ENCODE data around the gene LCOR. TPM values are rescaled to one million over a fixed set of nuclear protein-coding genes. Genes with fewer than 3 reads are reported as not detected.

LCOR gene
- total RNA-seq, 1 experiment from 2014 or later, result 39.2 TPM

DNA sequence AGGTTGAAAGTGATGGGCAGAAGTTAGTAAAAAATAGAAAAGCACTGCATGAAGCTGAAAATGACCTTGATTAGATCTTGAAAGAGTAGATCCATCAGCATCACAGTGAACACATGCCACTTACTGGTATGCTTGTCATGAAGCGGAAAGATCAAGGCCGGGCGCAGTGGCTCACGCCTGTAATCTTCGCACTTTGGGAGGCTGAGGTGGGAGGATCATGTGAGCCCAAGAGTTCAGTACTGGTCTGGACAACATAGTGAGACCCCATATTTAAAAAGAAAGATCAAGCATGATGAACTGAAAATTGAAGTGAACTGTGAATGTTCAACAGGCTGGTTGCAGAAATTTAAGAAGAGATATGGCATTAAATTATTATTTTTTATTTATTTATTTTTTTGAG lies 18.0 kb downstream of the LCOR start:
- Histone ChIP-seq H3K36me3 (ENCODE audit: insufficient read depth, low read length, poor library complexity, severe bottlenecking) (no peaks in the 10 kb centered on the region), H3K4me1 (ENCODE audit: insufficient read depth, low read length, poor library complexity, severe bottlenecking) (peaks cover 3% of the 10 kb centered on the region), H3K4me3 (ENCODE audit: low read depth, low read length, poor library complexity, severe bottlenecking) (no peak overlapping the region), H3K27me3 (replicated peaks; ENCODE audit: insufficient read depth, low read depth, low read length, poor library complexity) (no peaks in the 10 kb centered on the region), H3K27ac (ENCODE audit: low read depth, low read length, poor library complexity, severe bottlenecking) (no peak overlapping the region), H3K9me3 (ENCODE audit: low read depth, low read length, poor library complexity, severe bottlenecking) (no peaks in the 10 kb centered on the region)
- ChIA-PET POLR2A (ENCODE audit: low non-redundant PET) (no interaction called here), CTCF (no interaction called here)
- intact Hi-C loops (cut with micrococcal nuclease; ENCODE audit: unreplicated experiment), result no loop called here
- BruUV-seq (replicated peaks), result no TSS peak
- DNase-seq (ENCODE audit: low spot score), result no peak
- TF ChIP-seq, protein P1, sequence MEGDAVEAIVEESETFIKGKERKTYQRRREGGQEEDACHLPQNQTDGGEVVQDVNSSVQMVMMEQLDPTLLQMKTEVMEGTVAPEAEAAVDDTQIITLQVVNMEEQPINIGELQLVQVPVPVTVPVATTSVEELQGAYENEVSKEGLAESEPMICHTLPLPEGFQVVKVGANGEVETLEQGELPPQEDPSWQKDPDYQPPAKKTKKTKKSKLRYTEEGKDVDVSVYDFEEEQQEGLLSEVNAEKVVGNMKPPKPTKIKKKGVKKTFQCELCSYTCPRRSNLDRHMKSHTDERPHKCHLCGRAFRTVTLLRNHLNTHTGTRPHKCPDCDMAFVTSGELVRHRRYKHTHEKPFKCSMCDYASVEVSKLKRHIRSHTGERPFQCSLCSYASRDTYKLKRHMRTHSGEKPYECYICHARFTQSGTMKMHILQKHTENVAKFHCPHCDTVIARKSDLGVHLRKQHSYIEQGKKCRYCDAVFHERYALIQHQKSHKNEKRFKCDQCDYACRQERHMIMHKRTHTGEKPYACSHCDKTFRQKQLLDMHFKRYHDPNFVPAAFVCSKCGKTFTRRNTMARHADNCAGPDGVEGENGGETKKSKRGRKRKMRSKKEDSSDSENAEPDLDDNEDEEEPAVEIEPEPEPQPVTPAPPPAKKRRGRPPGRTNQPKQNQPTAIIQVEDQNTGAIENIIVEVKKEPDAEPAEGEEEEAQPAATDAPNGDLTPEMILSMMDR (conservative IDR thresholded peaks at IDR 0.05; ENCODE audit: low read depth, low read length), result no peak
- TF ChIP-seq EZH2 (IDR thresholded peaks at IDR 0.05; ENCODE audit: borderline replicate concordance, low read depth, low read length, poor library complexity, severe bottlenecking), result no peak

DNA sequence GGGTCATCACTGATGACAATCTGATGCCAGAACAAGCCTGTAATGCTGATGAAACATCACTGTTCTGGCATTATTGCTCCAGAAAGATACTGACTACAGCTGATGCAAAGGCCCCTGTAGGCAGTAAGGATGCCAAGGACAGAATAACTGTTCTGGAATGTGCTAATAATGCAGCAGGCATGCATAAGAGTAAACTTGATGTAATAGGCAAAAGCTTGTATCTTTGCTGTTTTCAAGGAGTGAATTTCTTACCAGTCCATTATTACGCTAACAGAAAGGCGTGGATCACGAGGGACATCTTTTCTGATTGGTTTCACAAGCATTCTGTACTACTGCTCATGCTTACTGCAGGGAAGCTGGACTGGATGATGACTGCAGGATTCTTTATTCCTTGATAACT lies 18.7 kb downstream of the LCOR start:
- BruUV-seq (replicated peaks), result no TSS peak
- DNase-seq (ENCODE audit: low spot score), result no peak
- CTCF ChIA-PET, result no interaction called here
- intact Hi-C loops (cut with micrococcal nuclease; ENCODE audit: unreplicated experiment), result no loop called here
- Histone ChIP-seq H3K4me1 (ENCODE audit: insufficient read depth, low read length, poor library complexity, severe bottlenecking) (no peaks in the 10 kb centered on the region), H3K27me3 (replicated peaks; ENCODE audit: insufficient read depth, low read depth, low read length, poor library complexity) (no peaks in the 10 kb centered on the region), H3K36me3 (ENCODE audit: insufficient read depth, low read length, poor library complexity, severe bottlenecking) (no peaks in the 10 kb centered on the region), H3K9me3 (ENCODE audit: low read depth, low read length, poor library complexity, severe bottlenecking) (no peaks in the 10 kb centered on the region), H3K27ac (ENCODE audit: low read depth, low read length, poor library complexity, severe bottlenecking) (no peak overlapping the region), H3K4me3 (ENCODE audit: low read depth, low read length, poor library complexity, severe bottlenecking) (no peak overlapping the region)
- POLR2A ChIA-PET (ENCODE audit: low non-redundant PET), result no interaction called here
- TF ChIP-seq, protein P1 (conservative IDR thresholded peaks at IDR 0.05; ENCODE audit: low read depth, low read length), result no peak
- no peak for TF ChIP-seq EZH2 (IDR thresholded peaks at IDR 0.05; ENCODE audit: borderline replicate concordance, low read depth, low read length, poor library complexity, severe bottlenecking)

DNA sequence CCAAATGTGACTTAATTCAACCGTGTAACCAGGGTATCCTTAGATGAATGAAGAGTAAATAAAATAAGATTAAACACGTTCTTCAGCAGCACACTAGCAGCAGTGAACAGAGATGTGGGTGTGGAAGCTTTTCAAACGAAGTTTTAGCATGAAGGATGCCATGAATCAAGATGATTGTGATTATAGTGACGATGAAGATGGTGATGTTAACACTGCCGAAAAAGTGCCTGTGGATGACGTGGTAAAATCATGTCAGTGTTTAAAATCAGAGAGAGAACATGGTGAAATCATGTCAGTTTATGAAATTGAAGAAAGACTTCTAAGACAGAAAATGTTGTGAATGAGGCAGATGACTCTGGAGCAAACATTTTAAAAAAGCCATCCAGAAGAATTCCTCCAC lies 19.2 kb downstream of the LCOR start:
- Histone ChIP-seq H3K4me3 (ENCODE audit: low read depth, low read length, poor library complexity, severe bottlenecking) (no peak overlapping the region), H3K9me3 (ENCODE audit: low read depth, low read length, poor library complexity, severe bottlenecking) (no peaks in the 10 kb centered on the region), H3K4me1 (ENCODE audit: insufficient read depth, low read length, poor library complexity, severe bottlenecking) (no peaks in the 10 kb centered on the region), H3K27me3 (replicated peaks; ENCODE audit: insufficient read depth, low read depth, low read length, poor library complexity) (no peaks in the 10 kb centered on the region), H3K36me3 (ENCODE audit: insufficient read depth, low read length, poor library complexity, severe bottlenecking) (no peaks in the 10 kb centered on the region), H3K27ac (ENCODE audit: low read depth, low read length, poor library complexity, severe bottlenecking) (no peak overlapping the region)
- no peak for DNase-seq (ENCODE audit: low spot score)
- intact Hi-C loops (cut with micrococcal nuclease; ENCODE audit: unreplicated experiment), result no loop called here
- BruUV-seq (replicated peaks), result no TSS peak
- ChIA-PET POLR2A (ENCODE audit: low non-redundant PET) (no interaction called here), CTCF (no interaction called here)
- TF ChIP-seq, protein P1 (conservative IDR thresholded peaks at IDR 0.05; ENCODE audit: low read depth, low read length), result no peak
- no peak for TF ChIP-seq EZH2 (IDR thresholded peaks at IDR 0.05; ENCODE audit: borderline replicate concordance, low read depth, low read length, poor library complexity, severe bottlenecking)

Measured in A673 (cell line).